Activated CD4-positive, alpha-beta memory T cell treated with anti-CD3 and anti-CD28 coated beads for 36 hours (primary cell): ENCODE results near the gene SEPTIN1. TPM values are rescaled to one million over a fixed set of nuclear protein-coding genes. Genes with fewer than 3 reads are reported as not detected.

ENCODE experiments used
- CTCF ChIA-PET: fragments of 350-600 bp; sonication (Branson Sonifier 250); formaldehyde crosslinking; loops from one replicate; lab custom pipeline; 2021; ENCODE audit warnings: antibody characterized with exemption, inconsistent platforms; lab: Charles Lee
- POLR2A ChIA-PET: fragments of 350-600 bp; sonication (Branson Sonifier 250); formaldehyde crosslinking; loops from one replicate; lab custom pipeline; 2021; ENCODE audit warnings: antibody characterized with exemption; lab: Charles Lee
- DNase-seq: peaks from one replicate; pipeline ENCODE4 v3.0.0-alpha.2; 2020
- H3K27ac Mint-ChIP-seq: one replicate; pipeline ENCODE4 v1.8.0; 2021; ENCODE audit warnings: mixed read lengths
- H3K27me3 Mint-ChIP-seq: one replicate; pipeline ENCODE4 v1.8.0; 2021; ENCODE audit warnings: mixed read lengths
- H3K36me3 Mint-ChIP-seq: one replicate; pipeline ENCODE4 v1.8.0; 2021; ENCODE audit warnings: mixed read lengths
- H3K4me1 Mint-ChIP-seq: one replicate; pipeline ENCODE4 v1.8.0; 2021; ENCODE audit warnings: low read depth, mixed read lengths
- H3K4me3 Mint-ChIP-seq: one replicate; pipeline ENCODE4 v1.8.0; 2021; ENCODE audit warnings: mild to moderate bottlenecking, mixed read lengths
- H3K9me3 Mint-ChIP-seq: one replicate; pipeline ENCODE4 v1.8.0; 2021; ENCODE audit warnings: mixed read lengths
- intact Hi-C: fragments of 100-400 bp; cut with micrococcal nuclease; formaldehyde crosslinking; loops from one replicate; pipeline ENCODE4 v1.15.1; 2023
- total RNA-seq, 2 experiments: library from RNA; stranded (reverse); gene quantifications; one replicate each; pipeline ENCODE4 v1.2.3, GENCODE V29; 2021

SEPTIN1 gene
- total RNA-seq, 2 experiments from 2014 or later = 199 to 202 TPM

DNA sequence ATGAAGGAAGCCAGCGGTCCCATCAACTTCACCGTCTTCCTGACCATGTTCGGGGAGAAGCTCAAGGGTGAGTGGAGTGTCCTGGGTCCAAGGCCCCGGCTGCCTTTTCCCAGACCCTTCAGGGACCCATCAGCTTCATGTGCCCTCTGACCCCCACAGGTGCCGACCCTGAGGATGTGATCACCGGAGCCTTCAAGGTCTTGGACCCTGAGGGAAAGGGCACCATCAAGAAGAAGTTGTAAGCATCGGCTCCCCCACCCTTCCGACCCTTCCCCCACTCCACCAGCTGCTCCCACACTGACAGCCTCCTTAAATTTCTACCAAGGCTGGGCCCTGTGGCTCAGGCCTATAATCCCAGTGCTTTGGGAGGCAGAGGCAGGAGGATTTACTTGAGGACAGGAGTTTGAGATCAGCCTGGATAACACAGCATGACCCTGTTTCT, 5.9 kb downstream of the SEPTIN1 start:
- H3K27ac Mint-ChIP-seq = peak overlapping the region; percentile 96
- CTCF ChIA-PET = no interaction called here
- POLR2A ChIA-PET = no interaction called here
- H3K36me3 Mint-ChIP-seq = peaks cover 24% of the 10 kb centered on the region
- intact Hi-C loops = loop anchor here (10.0 kb wide), 2 partner anchors 548 to 552 kb away; partner anchors contain the start of genes FBXL19 and MVP
- no peak overlapping the region for H3K4me3 Mint-ChIP-seq
- DNase-seq = no peak
- no peaks in the 10 kb centered on the region for H3K9me3 Mint-ChIP-seq
- H3K4me1 Mint-ChIP-seq = peaks cover 42% of the 10 kb centered on the region
- H3K27me3 Mint-ChIP-seq = no peaks in the 10 kb centered on the region

DNA sequence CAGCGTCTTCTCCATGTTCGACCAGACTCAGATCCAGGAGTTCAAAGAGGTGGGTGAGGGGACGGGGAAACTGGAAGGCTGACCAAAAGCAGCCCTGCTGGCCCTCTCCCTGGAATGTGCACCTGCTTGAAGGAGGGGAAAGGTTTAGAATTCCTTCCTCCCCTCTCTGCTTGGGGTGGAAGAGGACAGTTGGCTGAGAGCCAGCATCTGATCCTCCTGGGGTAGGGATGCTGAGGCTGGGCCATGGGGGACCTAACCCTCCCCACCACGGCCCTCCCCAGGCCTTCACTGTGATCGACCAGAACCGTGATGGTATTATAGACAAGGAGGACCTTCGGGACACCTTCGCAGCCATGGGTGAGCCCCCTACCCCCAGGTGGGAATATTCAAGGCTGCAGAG, 6.5 kb downstream of the SEPTIN1 start:
- Mint-ChIP-seq H3K9me3 (no peaks in the 10 kb centered on the region), H3K36me3 (peaks cover 19% of the 10 kb centered on the region), H3K27me3 (no peaks in the 10 kb centered on the region), H3K4me3 (no peak overlapping the region), H3K4me1 (peaks cover 40% of the 10 kb centered on the region), H3K27ac (peak overlapping the region; percentile 63)
- DNase-seq = no peak
- CTCF ChIA-PET = no interaction called here
- intact Hi-C loops = loop anchor here (10.0 kb wide), 2 partner anchors 549 to 551 kb away; partner anchors contain the start of genes FBXL19 and MVP
- POLR2A ChIA-PET = no interaction called here

DNA sequence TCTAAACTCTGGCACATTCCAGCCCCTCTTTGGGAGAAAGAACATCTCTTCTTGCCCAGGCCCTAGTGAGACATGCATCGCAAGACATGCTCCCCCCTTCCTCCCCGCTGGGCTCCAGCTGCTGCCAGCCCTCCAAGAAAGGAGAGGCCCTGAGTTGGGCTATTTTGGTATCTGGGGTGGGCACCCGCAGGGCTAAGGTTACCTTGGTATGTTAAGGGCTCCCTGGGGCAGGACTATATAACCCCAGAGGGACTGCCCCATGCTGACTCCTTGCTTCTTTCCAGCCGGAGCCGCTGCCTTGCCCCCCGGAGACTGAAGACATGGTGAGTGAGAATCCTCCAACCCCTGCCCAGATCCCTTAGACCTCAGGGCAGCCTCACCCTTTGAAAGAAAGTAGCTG, 7.8 kb downstream of the SEPTIN1 start, which contains the start of gene MYL11:
Gene MYL11 (plus strand): TSS at position 265 of the 400 bp plus-strand sequence. CDS start 56 bp downstream, at position 321.
- intact Hi-C loops = loop anchor here (10.0 kb wide), 2 partner anchors 550 kb away; partner anchors contain the start of genes FBXL19 and MVP
- DNase-seq = no peak
- Mint-ChIP-seq H3K9me3 (no peaks in the 10 kb centered on the region), H3K36me3 (peaks cover 13% of the 10 kb centered on the region), H3K4me3 (no peak within 1 kb of the TSS), H3K27ac (peak within 1 kb of the TSS; percentile 63), H3K27me3 (peaks cover 3% of the 10 kb centered on the region), H3K4me1 (peaks cover 28% of the 10 kb centered on the region)
- POLR2A ChIA-PET = interaction anchor here (0.6 kb wide), 1 partner anchor 183 kb away, joined by 3 read pairs; no protein-coding TSS in a partner anchor
- CTCF ChIA-PET = no interaction called here

DNA sequence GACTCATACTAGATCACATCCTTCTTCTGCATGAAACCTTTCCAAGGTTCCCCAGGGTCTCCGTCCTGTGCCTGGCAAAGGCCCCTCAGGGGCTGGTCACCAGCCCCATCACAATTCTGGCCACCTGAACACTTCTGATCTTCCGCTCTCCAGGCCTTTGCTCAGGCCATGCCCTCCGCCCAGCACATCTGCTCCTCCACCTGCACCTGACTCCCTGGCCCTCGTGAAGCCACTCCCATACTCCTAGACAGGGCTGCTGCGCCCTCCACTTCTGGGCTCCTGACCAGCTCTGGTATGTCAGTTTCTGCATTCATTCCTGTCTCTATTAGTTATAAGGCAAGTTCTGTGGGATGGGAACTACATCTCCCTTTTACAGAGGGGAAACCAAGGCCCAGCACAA, 9.6 kb downstream of the SEPTIN1 start:
- no peak for DNase-seq
- Mint-ChIP-seq H3K36me3 (peaks cover 16% of the 10 kb centered on the region), H3K4me1 (peaks cover 25% of the 10 kb centered on the region), H3K4me3 (no peak overlapping the region), H3K27me3 (peaks cover 3% of the 10 kb centered on the region), H3K9me3 (no peaks in the 10 kb centered on the region), H3K27ac (peak overlapping the region; percentile 33)
- ChIA-PET CTCF (interaction anchor here (0.9 to 2.3 kb wide), 2 partner anchors 36 to 256 kb away, joined by 3 to 25 read pairs; partner anchors contain the start of gene ZNF771), POLR2A (no interaction called here)
- intact Hi-C loops = loop anchor here (10.0 kb wide), 2 partner anchors 548 to 552 kb away; partner anchors contain the start of genes FBXL19 and MVP

DNA sequence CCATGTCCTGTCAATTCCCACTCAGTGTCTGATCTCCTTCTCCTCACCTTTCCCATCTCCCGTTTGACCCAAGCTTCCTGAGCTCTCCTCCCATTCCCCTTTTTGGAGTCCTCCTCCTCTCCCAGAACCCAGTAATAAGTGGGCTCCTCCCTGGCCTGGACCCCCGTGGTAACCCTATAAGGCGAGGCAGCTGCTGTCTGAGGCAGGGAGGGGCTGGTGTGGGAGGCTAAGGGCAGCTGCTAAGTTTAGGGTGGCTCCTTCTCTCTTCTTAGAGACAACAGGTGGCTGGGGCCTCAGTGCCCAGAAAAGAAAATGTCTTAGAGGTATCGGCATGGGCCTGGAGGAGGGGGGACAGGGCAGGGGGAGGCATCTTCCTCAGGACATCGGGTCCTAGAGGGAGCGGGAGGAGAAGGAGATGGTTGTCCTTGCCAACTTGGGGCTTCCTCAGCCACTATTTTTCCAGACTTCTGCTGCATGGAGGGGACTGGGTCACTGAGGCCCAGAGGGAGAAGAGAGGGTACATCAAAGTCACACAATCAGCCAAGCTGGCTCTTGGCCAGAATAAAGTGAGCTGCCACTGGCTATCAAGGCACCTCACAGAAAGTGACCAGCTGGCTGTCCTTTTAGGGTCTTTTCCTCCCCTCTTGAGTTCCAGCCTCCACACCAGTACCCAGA, 10.2 kb downstream of the SEPTIN1 start:
- Mint-ChIP-seq H3K4me3 (peak overlapping the region; percentile 86), H3K36me3 (peaks cover 16% of the 10 kb centered on the region), H3K27me3 (peaks cover 3% of the 10 kb centered on the region), H3K9me3 (no peaks in the 10 kb centered on the region), H3K27ac (peak overlapping the region; percentile 95), H3K4me1 (peaks cover 26% of the 10 kb centered on the region)
- intact Hi-C loops = loop anchor here (10.0 kb wide), 2 partner anchors 547 to 553 kb away; partner anchors contain the start of genes FBXL19 and MVP
- POLR2A ChIA-PET = interaction anchor here (3.5 kb wide), 1 partner anchor 10 kb away, joined by 16 read pairs; the partner anchor contains the start of gene SEPTIN1
- no peak for DNase-seq
- CTCF ChIA-PET = interaction anchor here (0.9 to 2.9 kb wide), 7 partner anchors 9 to 279 kb away, joined by 3 to 25 read pairs (median 9); partner anchors contain the start of genes CD2BP2, GDPD3, TBX6 and ZNF771

DNA sequence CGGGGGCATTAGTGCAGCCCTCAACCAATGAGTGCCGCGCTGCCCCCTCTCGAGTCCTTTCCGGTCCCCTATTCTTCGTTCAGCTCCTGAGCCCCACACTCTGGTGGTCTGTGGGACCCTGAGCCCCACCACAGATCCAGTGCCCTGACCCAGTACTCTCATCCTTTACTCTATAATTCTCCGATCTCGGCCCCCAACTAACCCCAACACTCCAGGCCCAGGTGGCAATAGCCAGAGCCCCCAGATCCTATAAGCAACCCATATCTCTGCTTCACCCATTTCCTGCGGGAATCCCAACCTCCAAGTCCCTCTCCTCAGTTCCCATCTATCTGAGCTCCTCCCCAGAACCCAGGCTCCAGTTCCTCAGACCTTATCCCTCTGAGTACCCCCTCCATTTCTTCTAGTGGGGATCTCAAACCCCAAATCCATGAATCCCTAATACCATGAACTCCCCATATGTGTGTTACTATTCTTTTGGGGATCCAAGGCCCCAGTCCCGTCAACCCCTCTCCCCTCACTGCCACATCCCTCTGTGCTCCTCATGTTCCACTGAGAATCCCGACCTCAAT, 11.0 kb downstream of the SEPTIN1 start:
- CTCF ChIA-PET = interaction anchor here (0.6 to 3.4 kb wide), 12 partner anchors 8 to 328 kb away, joined by 3 to 25 read pairs (median 6); partner anchors contain the start of genes CD2BP2, DCTPP1, GDPD3 and SEPTIN1
- peaks cover 31% of the 10 kb centered on the region for H3K4me1 Mint-ChIP-seq
- peak overlapping the region; percentile 86 for H3K4me3 Mint-ChIP-seq
- H3K9me3 Mint-ChIP-seq = no peaks in the 10 kb centered on the region
- no peak for DNase-seq
- intact Hi-C loops = loop anchor here (2.0 to 10.0 kb wide), 5 partner anchors 35 to 553 kb away; partner anchors contain the start of genes FBXL19, MVP and ZNF771
- peak overlapping the region; percentile 95 for H3K27ac Mint-ChIP-seq
- peaks cover 22% of the 10 kb centered on the region for H3K36me3 Mint-ChIP-seq
- POLR2A ChIA-PET = interaction anchor here (0.7 to 3.5 kb wide), 6 partner anchors 8 to 279 kb away, joined by 3 to 16 read pairs (median 4); partner anchors contain the start of genes PRR14 and SEPTIN1
- peaks cover 3% of the 10 kb centered on the region for H3K27me3 Mint-ChIP-seq

DNA sequence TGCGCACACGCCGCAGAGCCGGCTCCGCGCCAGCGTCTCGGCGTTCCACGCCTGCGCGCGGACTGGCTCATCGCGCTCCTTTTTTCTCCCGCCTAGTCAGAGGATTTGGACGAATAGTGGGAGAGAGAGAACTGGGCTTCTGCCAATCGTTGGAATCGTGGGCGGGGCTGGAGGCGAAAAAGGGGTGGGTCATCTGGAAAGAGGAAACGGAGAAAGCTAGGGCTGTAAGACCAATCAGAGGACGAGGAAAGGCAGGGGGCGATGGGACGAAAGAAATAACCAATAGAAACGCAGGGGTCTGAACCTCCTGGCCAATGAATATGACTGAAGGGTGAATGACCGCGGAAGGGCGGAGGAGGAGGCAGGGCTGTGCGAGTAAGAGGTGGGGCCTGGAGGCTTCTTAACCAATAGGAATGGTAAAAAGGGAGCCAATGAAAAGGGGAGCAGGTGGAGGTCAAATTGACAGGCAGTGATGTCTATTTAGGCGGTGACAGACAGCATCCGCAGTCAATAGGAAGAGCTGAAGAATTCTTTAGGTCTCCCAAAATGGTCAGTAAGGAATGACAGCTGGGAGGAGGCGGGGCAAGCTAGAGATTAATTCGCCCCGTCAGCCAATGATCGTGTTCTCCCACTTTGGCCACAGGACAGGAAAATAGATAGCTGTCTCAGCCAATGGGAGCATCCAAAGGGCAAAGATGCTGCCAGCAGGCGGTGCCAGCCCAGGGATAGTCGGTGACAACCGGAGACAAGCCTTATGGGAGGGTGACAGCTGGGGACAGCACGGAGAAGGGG, 11.7 kb downstream of the SEPTIN1 start, which contains the start of gene TBC1D10B:
Gene TBC1D10B (minus strand): TSS at position 39 of the 792 bp plus-strand sequence. CDS start 311 bp downstream, outside the sequence.
- intact Hi-C loops = loop anchor here (1.0 to 10.0 kb wide), 8 partner anchors 8 to 554 kb away; partner anchors contain the start of genes CD2BP2, FBXL19, MVP and ZNF771
- CTCF ChIA-PET = interaction anchor here (0.6 to 3.4 kb wide), 13 partner anchors 12 to 327 kb away, joined by 3 to 25 read pairs (median 5); partner anchors contain the start of genes CD2BP2, DCTPP1, SEPTIN1 and TBX6
- Mint-ChIP-seq H3K27ac (peak within 1 kb of the TSS; percentile 95), H3K36me3 (peaks cover 24% of the 10 kb centered on the region), H3K27me3 (peaks cover 3% of the 10 kb centered on the region), H3K4me3 (peak within 1 kb of the TSS; percentile 91), H3K9me3 (no peaks in the 10 kb centered on the region), H3K4me1 (peaks cover 34% of the 10 kb centered on the region)
- peak; percentile 100 for DNase-seq
- POLR2A ChIA-PET = interaction anchor here (0.7 to 3.5 kb wide), 6 partner anchors 9 to 280 kb away, joined by 3 to 16 read pairs (median 4); partner anchors contain the start of genes PRR14 and SEPTIN1

DNA sequence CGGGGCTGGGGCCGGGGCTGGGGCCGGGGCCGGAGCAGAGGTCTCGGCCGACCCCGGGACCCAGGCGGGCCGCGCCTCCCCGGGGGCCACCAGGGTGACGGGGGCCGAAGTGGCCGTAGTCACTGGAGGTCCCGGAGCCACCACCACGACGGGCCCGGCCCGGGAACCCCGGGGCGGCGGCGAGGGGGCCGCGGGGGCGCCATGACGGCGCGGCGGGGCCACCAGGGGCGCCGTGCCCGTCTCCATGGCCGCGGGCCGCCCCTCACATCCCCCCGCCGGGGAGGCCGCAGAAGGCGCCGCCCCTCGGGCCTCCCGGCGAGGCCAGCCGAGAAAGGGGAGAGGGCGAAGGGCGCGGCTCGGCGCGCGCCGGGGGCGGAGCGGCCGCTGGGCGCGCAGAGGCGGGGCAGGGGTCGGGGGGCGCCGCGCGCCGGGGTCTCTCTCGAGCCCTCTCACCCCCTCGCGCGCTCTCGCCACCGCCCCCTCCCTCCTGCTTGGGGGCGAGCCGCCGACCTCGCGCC, 12.4 kb downstream of the SEPTIN1 start:
- Mint-ChIP-seq H3K27me3 (peaks cover 3% of the 10 kb centered on the region), H3K4me3 (peak overlapping the region; percentile 91), H3K36me3 (peaks cover 29% of the 10 kb centered on the region), H3K9me3 (no peaks in the 10 kb centered on the region), H3K4me1 (peaks cover 40% of the 10 kb centered on the region), H3K27ac (peak overlapping the region; percentile 85)
- DNase-seq = no peak
- CTCF ChIA-PET = interaction anchor here (1.3 to 3.4 kb wide), 5 partner anchors 13 to 184 kb away, joined by 5 to 25 read pairs (median 11); partner anchors contain the start of genes CD2BP2, SEPTIN1 and ZNF771
- intact Hi-C loops = loop anchor here (1.0 to 10.0 kb wide), 8 partner anchors 8 to 555 kb away; partner anchors contain the start of genes CD2BP2, FBXL19, MVP and ZNF771
- POLR2A ChIA-PET = interaction anchor here (1.3 to 3.5 kb wide), 3 partner anchors 12 to 37 kb away, joined by 4 to 16 read pairs (median 7); partner anchors contain the start of genes SEPTIN1 and ZNF771

DNA sequence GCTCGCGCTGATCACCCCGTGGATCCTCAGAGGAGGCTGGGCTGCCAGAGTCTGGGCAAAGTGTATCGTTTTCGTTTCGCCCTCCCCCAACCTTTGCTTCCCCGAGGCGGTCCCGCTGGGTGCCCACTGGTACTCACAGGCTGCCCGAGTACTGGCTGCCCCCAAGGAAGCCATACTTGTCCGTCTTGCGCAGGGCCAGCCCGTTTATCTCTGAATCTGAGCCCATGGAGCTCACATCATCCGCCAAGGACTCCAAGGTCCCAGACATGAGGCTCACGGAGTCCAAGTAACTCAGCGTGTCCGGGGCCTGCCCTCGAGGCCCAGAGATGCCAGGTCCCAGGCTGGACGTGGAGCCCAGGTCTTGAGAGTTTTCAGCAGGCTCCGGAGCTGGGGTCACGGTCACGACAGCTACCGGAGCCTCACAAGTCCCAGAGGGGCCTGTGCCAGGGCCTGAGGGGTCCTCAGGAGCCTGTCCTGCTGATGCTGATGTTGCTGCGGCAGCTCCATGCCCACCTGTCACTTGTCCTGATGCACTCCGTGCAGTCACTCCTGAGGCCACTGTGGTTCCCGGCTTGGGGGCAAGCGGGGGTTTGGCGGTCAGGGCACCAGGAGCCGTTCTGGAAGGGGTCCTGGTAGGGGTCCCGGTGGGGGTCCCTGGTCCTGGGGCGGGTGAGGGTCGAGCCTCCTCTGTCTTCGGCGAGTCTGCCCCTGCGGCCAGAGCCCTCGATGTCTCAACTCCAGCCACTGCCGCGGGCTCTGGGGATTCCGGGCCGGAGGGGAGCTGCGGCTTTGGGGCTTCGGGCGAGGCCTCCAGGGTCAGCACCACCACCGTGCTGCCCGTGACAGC, 13.0 kb downstream of the SEPTIN1 start:
- no peak for DNase-seq
- H3K4me1 Mint-ChIP-seq = peaks cover 41% of the 10 kb centered on the region
- H3K9me3 Mint-ChIP-seq = no peaks in the 10 kb centered on the region
- peak overlapping the region; percentile 49 for H3K27ac Mint-ChIP-seq
- intact Hi-C loops = no loop called here
- CTCF ChIA-PET = interaction anchor here (2.0 to 3.4 kb wide), 3 partner anchors 13 to 40 kb away, joined by 10 to 18 read pairs (median 11); partner anchors contain the start of genes CD2BP2 and SEPTIN1
- peaks cover 3% of the 10 kb centered on the region for H3K27me3 Mint-ChIP-seq
- POLR2A ChIA-PET = interaction anchor here (0.9 to 3.5 kb wide), 6 partner anchors 13 to 40 kb away, joined by 3 to 16 read pairs (median 4); partner anchors contain the start of genes SEPTIN1 and ZNF771
- peaks cover 36% of the 10 kb centered on the region for H3K36me3 Mint-ChIP-seq
- H3K4me3 Mint-ChIP-seq = peak overlapping the region; percentile 91
